ENCODE results near the gene IRGC. TPM values are rescaled to one million over a fixed set of nuclear protein-coding genes. Genes with fewer than 3 reads are reported as not detected.

IRGC gene
- total RNA-seq, 4 donors from 2014 or later: not detected

- ATAC-seq (ENCODE audit: low FRiP score): no peak
Observed at GRCh38 chr19:43751466-43752220, 35.8 kb downstream of the IRGC start.

GRCh38 chr19:43752287-43752875, 36.5 kb downstream of the IRGC start:
- TF ChIP-seq, protein P1, sequence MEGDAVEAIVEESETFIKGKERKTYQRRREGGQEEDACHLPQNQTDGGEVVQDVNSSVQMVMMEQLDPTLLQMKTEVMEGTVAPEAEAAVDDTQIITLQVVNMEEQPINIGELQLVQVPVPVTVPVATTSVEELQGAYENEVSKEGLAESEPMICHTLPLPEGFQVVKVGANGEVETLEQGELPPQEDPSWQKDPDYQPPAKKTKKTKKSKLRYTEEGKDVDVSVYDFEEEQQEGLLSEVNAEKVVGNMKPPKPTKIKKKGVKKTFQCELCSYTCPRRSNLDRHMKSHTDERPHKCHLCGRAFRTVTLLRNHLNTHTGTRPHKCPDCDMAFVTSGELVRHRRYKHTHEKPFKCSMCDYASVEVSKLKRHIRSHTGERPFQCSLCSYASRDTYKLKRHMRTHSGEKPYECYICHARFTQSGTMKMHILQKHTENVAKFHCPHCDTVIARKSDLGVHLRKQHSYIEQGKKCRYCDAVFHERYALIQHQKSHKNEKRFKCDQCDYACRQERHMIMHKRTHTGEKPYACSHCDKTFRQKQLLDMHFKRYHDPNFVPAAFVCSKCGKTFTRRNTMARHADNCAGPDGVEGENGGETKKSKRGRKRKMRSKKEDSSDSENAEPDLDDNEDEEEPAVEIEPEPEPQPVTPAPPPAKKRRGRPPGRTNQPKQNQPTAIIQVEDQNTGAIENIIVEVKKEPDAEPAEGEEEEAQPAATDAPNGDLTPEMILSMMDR (IDR thresholded peaks at IDR 0.05): no peak
- ATAC-seq (ENCODE audit: low FRiP score) (no peak), DNase-seq (ENCODE audit: low spot score) (no peak)

More at GRCh38 chr19:43751466-43752220, 35.8 kb downstream of the IRGC start:
- no peak for DNase-seq (ENCODE audit: low spot score)
- TF ChIP-seq, protein P1 (IDR thresholded peaks at IDR 0.05): no peak

DNA sequence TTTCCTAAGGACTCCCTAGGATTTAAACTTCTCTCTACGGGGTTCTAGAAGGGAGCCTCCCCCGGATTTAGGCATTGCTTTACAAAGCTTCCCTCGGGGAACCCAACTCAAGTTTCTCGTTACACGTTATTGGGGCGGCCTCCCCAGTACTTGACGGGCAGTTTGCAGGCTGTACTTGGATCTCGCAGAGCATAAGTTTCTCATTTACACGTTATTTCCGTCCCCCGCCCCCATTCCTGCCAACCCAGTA, 38.3 kb downstream of the IRGC start:
- TF ChIP-seq, protein P1 (IDR thresholded peaks at IDR 0.05): no peak
- ATAC-seq (ENCODE audit: low FRiP score): no peak

DNA sequence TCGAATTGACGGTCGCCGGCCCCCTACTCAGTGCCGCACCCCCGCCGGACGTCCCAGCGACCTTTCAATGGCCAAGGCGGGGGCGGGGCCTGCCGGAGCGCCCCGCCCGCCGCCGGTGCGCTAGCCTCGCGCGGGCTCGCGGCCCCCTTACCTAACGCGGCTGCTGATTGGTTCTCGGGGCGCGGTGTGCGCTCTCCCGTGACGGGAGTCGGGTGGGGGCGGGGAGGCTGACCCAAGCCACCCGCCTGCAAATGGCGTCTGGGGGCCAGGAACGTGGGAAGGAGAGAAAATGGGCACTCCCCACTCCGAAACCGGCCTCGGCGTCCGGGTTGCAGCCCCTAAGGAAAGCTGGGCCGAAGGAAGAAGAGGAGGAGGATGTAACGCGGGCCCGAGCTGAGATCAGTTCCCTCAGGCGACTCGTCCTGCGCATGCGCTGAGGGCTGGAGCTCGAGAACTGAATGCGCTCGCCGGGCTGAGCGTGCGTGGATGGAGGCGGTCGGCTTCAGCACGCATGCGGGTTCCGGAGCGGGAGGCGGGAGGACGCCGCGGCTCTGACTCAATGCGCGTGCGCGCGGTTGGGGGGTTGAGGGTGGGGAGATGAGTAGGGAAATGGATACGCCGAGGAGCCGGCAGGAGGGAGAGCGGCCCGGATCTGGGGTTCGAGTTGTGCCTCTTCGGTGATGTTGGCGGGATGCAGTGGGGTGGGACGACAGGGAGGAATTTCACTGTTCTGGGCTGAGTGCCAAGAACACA, 38.8 kb downstream of the IRGC start, which contains the start of gene SMG9:
Gene SMG9, minus strand, starts transcription at position 460 of the 753 bp plus-strand sequence. CDS start 4,221 bp downstream, outside the sequence.
- ATAC-seq (ENCODE audit: low FRiP score) (peak; percentile 88), DNase-seq (ENCODE audit: low spot score) (peak; percentile 93)
- TF ChIP-seq, protein P1 (IDR thresholded peaks at IDR 0.05): no peak

More for the DNA sequence above, 38.3 kb downstream of the IRGC start:
- no peak for DNase-seq (ENCODE audit: low spot score)

- peak; percentile 58 for ATAC-seq (ENCODE audit: low FRiP score)
- TF ChIP-seq, protein P1 (IDR thresholded peaks at IDR 0.05): no peak
- DNase-seq (ENCODE audit: low spot score): peak; percentile 52
Observed at GRCh38 chr19:43755256-43755801, 39.5 kb downstream of the IRGC start.

DNA sequence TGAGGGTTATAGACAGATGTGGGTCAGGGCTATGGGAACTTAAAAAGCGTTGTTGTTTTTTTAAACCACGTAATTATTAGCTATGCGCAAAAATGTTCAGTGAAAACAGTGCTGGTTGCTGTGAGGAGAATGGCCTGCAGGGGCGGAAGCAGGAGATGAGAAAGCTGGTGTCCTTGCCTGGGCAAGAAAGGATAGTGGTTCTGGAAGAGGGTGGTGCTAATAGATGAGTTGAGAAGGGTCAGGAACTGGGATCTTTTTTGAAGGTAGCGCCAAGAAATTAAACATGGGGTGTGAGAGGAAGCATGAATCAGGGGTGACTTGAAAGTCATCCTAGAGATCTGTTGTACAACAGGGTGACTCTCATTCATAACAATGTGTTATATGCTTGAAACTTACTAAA, 43.6 kb downstream of the IRGC start:
- TF ChIP-seq, protein P1 (IDR thresholded peaks at IDR 0.05): no peak
- ATAC-seq (ENCODE audit: low FRiP score) (no peak), DNase-seq (ENCODE audit: low spot score) (no peak)

Measured in omental fat pad (tissue), 4 donors.